Activated CD8-positive, alpha-beta T cell treated with anti-CD3 and anti-CD28 coated beads for 36 hours (primary cell): ENCODE results near the gene TSPYL1. TPM values are rescaled to one million over a fixed set of nuclear protein-coding genes. Genes with fewer than 3 reads are reported as not detected.
A peak's percentile ranks its signal among the peaks of the same experiment; 100 is the strongest.

Source experiments
- ATAC-seq: fragments of 200-7000 bp; cut with Tn5 transposase; one replicate; pipeline ENCODE4 v1.10.0; 2021; ENCODE audit warnings: mild to moderate bottlenecking, moderate library complexity
- CTCF ChIA-PET: fragments of 350-600 bp; sonication (Branson Sonifier 250); formaldehyde crosslinking; loops from one replicate; lab custom pipeline; 2021; ENCODE audit warnings: antibody characterized with exemption; lab: Charles Lee
- POLR2A ChIA-PET: fragments of 350-600 bp; sonication (Branson Sonifier 250); formaldehyde crosslinking; loops from one replicate; lab custom pipeline; 2021; ENCODE audit warnings: antibody characterized with exemption; lab: Charles Lee
- DNase-seq: peaks from one replicate; pipeline ENCODE4 v3.0.0-alpha.2; 2020
- H3K27ac Mint-ChIP-seq: one replicate; pipeline ENCODE4 v1.8.0; 2021; ENCODE audit warnings: mild to moderate bottlenecking, mixed read lengths
- H3K27me3 Mint-ChIP-seq: one replicate; pipeline ENCODE4 v1.8.0; 2021; ENCODE audit warnings: mixed read lengths
- H3K36me3 Mint-ChIP-seq: one replicate; pipeline ENCODE4 v1.8.0; 2021; ENCODE audit warnings: low read depth, mixed read lengths
- H3K4me1 Mint-ChIP-seq: one replicate; pipeline ENCODE4 v1.8.0; 2021; ENCODE audit warnings: low read depth, mixed read lengths
- H3K4me3 Mint-ChIP-seq: one replicate; pipeline ENCODE4 v1.8.0; 2021; ENCODE audit warnings: mild to moderate bottlenecking, moderate library complexity, mixed read lengths
- H3K9me3 Mint-ChIP-seq: one replicate; pipeline ENCODE4 v1.8.0; 2021; ENCODE audit warnings: mixed read lengths
- CTCF ChIP-seq: fragments of 200-600 bp; IDR thresholded peaks from one replicate; pipeline ENCODE4 v1.8.0; 2022; ENCODE audit warnings: antibody characterized with exemption, mild to moderate bottlenecking
- intact Hi-C: fragments of 100-400 bp; cut with micrococcal nuclease; formaldehyde crosslinking; loops from one replicate; pipeline ENCODE4 v1.10.0; 2022
- total RNA-seq, 2 experiments: library from RNA; stranded (reverse); gene quantifications; one replicate each; pipeline ENCODE4 v1.2.3, GENCODE V29; 2021

TSPYL1 gene
- total RNA-seq, 2 experiments from 2014 or later: 38.5 to 38.6 TPM

GRCh38 chr6:116278481-116278829 is 1.3 kb downstream of the TSPYL1 start:
- H3K27me3 Mint-ChIP-seq: no peaks in the 10 kb centered on the region
- H3K9me3 Mint-ChIP-seq: no peaks in the 10 kb centered on the region
- DNase-seq: peak; percentile 5
- H3K27ac Mint-ChIP-seq: peak overlapping the region; percentile 99
- POLR2A ChIA-PET: interaction anchor here (0.8 to 1.8 kb wide), 4 partner anchors 9 to 291 kb away, joined by 3 to 7 read pairs (median 4); partner anchors contain the start of gene TSPYL4
- intact Hi-C loops: loop anchor here (5.0 kb wide), 2 partner anchors 89 to 184 kb away; partner anchors contain the start of gene CALHM6
- no peak for TF ChIP-seq CTCF
- CTCF ChIA-PET: interaction anchor here (0.9 to 3.7 kb wide), 6 partner anchors 9 to 283 kb away, joined by 3 to 26 read pairs (median 6); no protein-coding TSS in a partner anchor
- peaks cover 37% of the 10 kb centered on the region for H3K4me1 Mint-ChIP-seq
- peaks cover 43% of the 10 kb centered on the region for H3K36me3 Mint-ChIP-seq
- ATAC-seq: no peak
- H3K4me3 Mint-ChIP-seq: peak overlapping the region; percentile 96

GRCh38 chr6:116277124-116277523 is 2.6 kb downstream of the TSPYL1 start:
- peak overlapping the region; percentile 13 for H3K27ac Mint-ChIP-seq
- peaks cover 49% of the 10 kb centered on the region for H3K4me1 Mint-ChIP-seq
- peaks cover 51% of the 10 kb centered on the region for H3K36me3 Mint-ChIP-seq
- ChIA-PET CTCF (interaction anchor here (0.7 to 3.7 kb wide), 6 partner anchors 9 to 286 kb away, joined by 3 to 26 read pairs (median 6); no protein-coding TSS in a partner anchor), POLR2A (interaction anchor here (1.0 to 1.4 kb wide), 2 partner anchors 10 to 14 kb away, joined by 3 to 4 read pairs; no protein-coding TSS in a partner anchor)
- no peaks in the 10 kb centered on the region for H3K9me3 Mint-ChIP-seq
- TF ChIP-seq CTCF: no peak
- no peaks in the 10 kb centered on the region for H3K27me3 Mint-ChIP-seq
- H3K4me3 Mint-ChIP-seq: peak overlapping the region; percentile 96
- intact Hi-C loops: loop anchor here (5.0 kb wide), 2 partner anchors 90 to 185 kb away; partner anchors contain the start of gene CALHM6
- DNase-seq (no peak), ATAC-seq (no peak)

GRCh38 chr6:116271149-116271708 is 8.5 kb downstream of the TSPYL1 start:
- DNase-seq (no peak), ATAC-seq (no peak)
- no peak for TF ChIP-seq CTCF
- intact Hi-C loops: no loop called here
- H3K27ac Mint-ChIP-seq: no peak overlapping the region
- no peaks in the 10 kb centered on the region for H3K27me3 Mint-ChIP-seq
- H3K4me1 Mint-ChIP-seq: peaks cover 44% of the 10 kb centered on the region
- ChIA-PET POLR2A (interaction anchor here (0.8 kb wide), 1 partner anchor 9 kb away, joined by 6 read pairs; the partner anchor contains the start of gene TSPYL1), CTCF (interaction anchor here (0.7 to 2.9 kb wide), 6 partner anchors 8 to 290 kb away, joined by 3 to 11 read pairs (median 4); partner anchors contain the start of gene TSPYL1)
- peaks cover 26% of the 10 kb centered on the region for H3K36me3 Mint-ChIP-seq
- no peak overlapping the region for H3K4me3 Mint-ChIP-seq
- no peaks in the 10 kb centered on the region for H3K9me3 Mint-ChIP-seq

- H3K27ac Mint-ChIP-seq: peak overlapping the region; percentile 43
- H3K4me3 Mint-ChIP-seq: no peak overlapping the region
- no peak for DNase-seq
- ChIA-PET CTCF (interaction anchor here (0.6 to 3.4 kb wide), 25 partner anchors 9 to 296 kb away, joined by 3 to 18 read pairs (median 5); partner anchors contain the start of genes TRAPPC3L and TSPYL1), POLR2A (interaction anchor here (1.1 kb wide), 1 partner anchor 10 kb away, joined by 5 read pairs; no protein-coding TSS in a partner anchor)
- TF ChIP-seq CTCF: peak; percentile 66
- intact Hi-C loops: no loop called here
- peaks cover 33% of the 10 kb centered on the region for H3K4me1 Mint-ChIP-seq
- ATAC-seq: peak; percentile 68
- peaks cover 28% of the 10 kb centered on the region for H3K36me3 Mint-ChIP-seq
- H3K9me3 Mint-ChIP-seq: peaks cover 6% of the 10 kb centered on the region
- H3K27me3 Mint-ChIP-seq: no peaks in the 10 kb centered on the region
Observed at GRCh38 chr6:116268589-116269293, 11.0 kb downstream of the TSPYL1 start.
